Testis (tissue), 3 donors: ENCODE data around the gene UBR2. TPM values are rescaled to one million over a fixed set of nuclear protein-coding genes. Genes with fewer than 3 reads are reported as not detected.
A peak's percentile ranks its signal among the peaks of the same experiment; 100 is the strongest.

Source experiments
- DNase-seq: peaks from one replicate; pipeline ENCODE4 v3.0.0-alpha.2; 2019
- H3K27ac ChIP-seq, 2 donors: fragments of 200-600 bp; sonication (generic); one replicate each; pipeline ENCODE4 v1.5.1; 2019
- H3K27me3 ChIP-seq: fragments of 200-600 bp; sonication (generic); one replicate; pipeline ENCODE4 v1.5.1; 2019
- H3K36me3 ChIP-seq: fragments of 200-600 bp; sonication (generic); one replicate; pipeline ENCODE4 v1.5.1; 2017; ENCODE audit warnings: low read depth; ENCODE audit errors: missing control alignments
- H3K4me1 ChIP-seq: fragments of 200-600 bp; sonication (generic); one replicate; pipeline ENCODE4 v1.5.1; 2019
- H3K4me3 ChIP-seq, 2 donors: fragments of 200-600 bp; sonication (generic); one replicate each; pipeline ENCODE4 v1.5.1; 2017 to 2019
- H3K9me3 ChIP-seq: fragments of 200-600 bp; sonication (generic); one replicate; pipeline ENCODE4 v1.5.1; 2017
- CTCF ChIP-seq, 3 experiments: fragments of 450-650 bp in 2 of 3; fragments of 200-600 bp in 1 of 3; sonication (generic) in 1 of 3; IDR thresholded peaks; one replicate each; pipeline ENCODE4 v1.5.1; 2016 to 2019; ENCODE audit warnings: antibody characterized with exemption in 3 of 3, mild to moderate bottlenecking in 2 of 3, moderate library complexity in 1 of 3
- POLR2A ChIP-seq: fragments of 450-650 bp; IDR thresholded peaks from one replicate; pipeline ENCODE4 v1.6.1; 2017; ENCODE audit warnings: antibody characterized with exemption, mild to moderate bottlenecking, moderate library complexity
- WGBS, 2 donors: methylation state at CpG; one replicate each; pipeline ENCODE4 v1.1.5; 2018; 5-methylcytosine and 5-hydroxymethylcytosine counted together
- intact Hi-C: fragments of 100-400 bp; cut with DNase I; formaldehyde crosslinking; loops from one replicate; pipeline ENCODE4 v1.15.1; 2023; ENCODE audit warnings: low total_unique reads
- polyA plus RNA-seq: library from polyadenylated mRNA; stranded (reverse); fragments of 350-450 nt; fragmentation: Illumina TruSeq; extraction: RNeasy Lipid Tissue Mini Kit (QIAGEN cat#74804); gene quantifications from one replicate; pipeline ENCODE4 v1.2.3, GENCODE V29; 2014; ENCODE audit warnings: low read depth, low replicate concordance; ENCODE audit not compliant: insufficient read depth
- total RNA-seq, 2 donors: library from RNA; depleted of rRNA; stranded (reverse); fragments of >200 nt; gene quantifications; one replicate each; pipeline ENCODE4 v1.2.3, GENCODE V29; 2016

UBR2 gene
- total and polyA plus RNA-seq, 3 donors from 2014 or later = 11.1 to 26.8 (median 25.8) TPM

GRCh38 chr6:42624601-42625000 lies 60.8 kb downstream of the UBR2 start:
- H3K36me3 ChIP-seq = no peaks in the 10 kb centered on the region
- no peak overlapping the region for H3K4me3 ChIP-seq
- no peak for DNase-seq
- intact Hi-C loops = no loop called here
- no peak for TF ChIP-seq CTCF (IDR thresholded peaks at IDR 0.05)
- TF ChIP-seq POLR2A = no peak
- H3K4me1 ChIP-seq = peaks cover 21% of the 10 kb centered on the region
- no peak overlapping the region for H3K27ac ChIP-seq
- no peaks in the 10 kb centered on the region for H3K27me3 ChIP-seq
- H3K9me3 ChIP-seq = no peaks in the 10 kb centered on the region

GRCh38 chr6:42627044-42627443 lies 63.2 kb downstream of the UBR2 start:
- Histone ChIP-seq H3K4me1 (peaks cover 21% of the 10 kb centered on the region), H3K9me3 (no peaks in the 10 kb centered on the region)

DNA sequence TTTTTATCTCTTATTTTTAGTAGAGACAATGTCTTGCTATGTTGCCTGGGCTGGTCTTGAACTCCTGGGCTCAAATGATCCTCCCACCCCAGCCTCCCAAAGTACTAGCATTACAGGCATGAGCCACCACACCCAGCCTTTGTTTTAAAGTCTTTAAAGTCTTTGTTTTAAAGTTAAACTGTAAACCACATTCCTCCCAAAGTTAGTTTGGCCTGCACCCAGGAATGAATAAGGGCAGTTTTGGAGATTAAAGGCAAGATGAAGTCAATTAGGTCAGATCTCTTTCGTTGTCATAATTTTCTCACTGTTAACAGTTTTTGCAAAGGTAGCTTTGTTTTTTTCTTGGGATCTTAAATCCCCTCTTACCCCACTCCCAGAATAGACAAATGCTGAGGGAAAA lies 63.8 kb downstream of the UBR2 start:
- Histone ChIP-seq H3K4me1 (peaks cover 21% of the 10 kb centered on the region), H3K27ac (peak overlapping the region in 1 of 2 donors; percentile 62), H3K27me3 (no peaks in the 10 kb centered on the region), H3K4me3 (no peak overlapping the region), H3K36me3 (no peaks in the 10 kb centered on the region), H3K9me3 (no peaks in the 10 kb centered on the region)
- intact Hi-C loops = no loop called here
- WGBS, 2 donors = 28 to 41% methylated on average over 1 of the region's 1 CpG
- no peak for DNase-seq
- no peak for TF ChIP-seq CTCF (IDR thresholded peaks at IDR 0.05)
- TF ChIP-seq POLR2A = no peak

More at GRCh38 chr6:42627044-42627443, 63.2 kb downstream of the UBR2 start:
- H3K36me3 ChIP-seq = no peaks in the 10 kb centered on the region
- H3K4me3 ChIP-seq = no peak overlapping the region
- H3K27me3 ChIP-seq = no peaks in the 10 kb centered on the region
- TF ChIP-seq CTCF (IDR thresholded peaks at IDR 0.05) (no peak), POLR2A (no peak)
- intact Hi-C loops = no loop called here
- peak overlapping the region; percentile 20 to 62 for H3K27ac ChIP-seq
- no peak for DNase-seq
- WGBS, 2 donors = 68 to 69% methylated on average over 1 of the region's 1 CpG

DNA sequence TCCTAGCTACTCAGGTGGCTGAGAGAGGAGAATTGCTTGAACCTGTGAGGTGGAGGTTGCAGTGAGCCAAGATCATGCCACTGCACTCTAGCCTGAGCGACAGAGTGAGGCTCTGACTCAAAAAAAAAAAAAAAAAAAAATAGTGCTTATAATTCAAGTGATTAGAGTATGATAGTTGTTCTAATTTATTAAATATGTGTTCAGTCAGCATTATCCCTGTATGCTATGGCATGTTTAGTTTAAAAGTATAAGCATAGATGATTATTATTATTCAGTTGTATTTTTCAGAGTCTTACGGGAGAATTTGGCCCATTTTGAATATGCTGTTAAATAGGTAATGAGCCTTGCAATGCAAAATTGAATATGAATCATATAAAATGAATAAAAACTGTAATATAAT lies 64.8 kb downstream of the UBR2 start:
- H3K27ac ChIP-seq = no peak overlapping the region
- no peaks in the 10 kb centered on the region for H3K27me3 ChIP-seq
- intact Hi-C loops = no loop called here
- H3K4me3 ChIP-seq = no peak overlapping the region
- no peaks in the 10 kb centered on the region for H3K36me3 ChIP-seq
- H3K9me3 ChIP-seq = no peaks in the 10 kb centered on the region
- H3K4me1 ChIP-seq = peaks cover 21% of the 10 kb centered on the region
- WGBS, 2 donors = 85 to 89% methylated on average over 2 of the region's 2 CpGs
- TF ChIP-seq POLR2A = no peak
- TF ChIP-seq CTCF (IDR thresholded peaks at IDR 0.05) = no peak
- no peak for DNase-seq

DNA sequence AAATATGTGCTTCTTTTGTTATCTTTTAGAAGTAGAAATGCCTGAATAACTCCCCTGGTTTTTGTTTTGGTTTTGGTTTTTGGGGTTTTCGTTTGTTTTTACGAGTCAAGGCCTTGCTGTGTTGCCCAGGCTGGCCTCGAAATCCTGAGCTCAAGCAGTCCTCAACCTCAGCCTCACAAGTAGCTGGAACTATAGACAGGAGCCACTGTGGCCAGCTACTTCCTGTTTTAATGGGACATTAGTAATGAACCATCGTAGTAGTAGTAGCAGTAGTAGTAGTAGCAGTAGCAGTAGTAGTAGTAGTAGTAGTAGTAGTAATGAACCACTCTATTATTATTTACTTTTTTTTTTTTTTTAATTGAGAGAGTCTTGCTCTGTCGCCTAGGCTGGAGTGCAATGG lies 66.0 kb downstream of the UBR2 start:
- Histone ChIP-seq H3K4me1 (peaks cover 21% of the 10 kb centered on the region), H3K36me3 (no peaks in the 10 kb centered on the region), H3K27me3 (no peaks in the 10 kb centered on the region), H3K9me3 (no peaks in the 10 kb centered on the region), H3K27ac (peak overlapping the region in 1 of 2 donors; percentile 21), H3K4me3 (no peak overlapping the region)
- intact Hi-C loops = no loop called here
- no peak for DNase-seq
- TF ChIP-seq POLR2A (no peak), CTCF (IDR thresholded peaks at IDR 0.05) (no peak)
- 72 to 81% methylated on average over 5 of the region's 5 CpGs for WGBS, 2 donors
